Hepatocyte (in vitro differentiated cells): ENCODE measurements around the gene TTC6.

Experiments
- CTCF ChIP-seq: fragments of 200-600 bp; sonication (generic); IDR thresholded peaks from 2 replicates; pipeline ENCODE4 v1.5.1; 2016; ENCODE audit warnings: antibody characterized with exemption, mild to moderate bottlenecking; ENCODE audit not compliant: poor library complexity
- EZH2 ChIP-seq: fragments of 200-600 bp; sonication (generic); IDR thresholded peaks from 2 replicates; pipeline ENCODE4 v1.6.1; 2016; ENCODE audit warnings: antibody characterized with exemption, mild to moderate bottlenecking, borderline replicate concordance

- TF ChIP-seq CTCF (no peak), EZH2 (no peak)
Observed at GRCh38 chr14:37623426-37623951, 28.1 kb downstream of the TTC6 start.
